ENCODE data around the gene TMC1.

Gene TMC1

GRCh38 chr9:72618811-72619210 is 97.4 kb downstream of the TMC1 start:
- no peak overlapping the region for H3K4me3 ChIP-seq (ENCODE audit: low read depth, low read length)
- H3K4me1 ChIP-seq (ENCODE audit: control insufficient read depth, insufficient read depth, low read length) = no peaks in the 10 kb centered on the region
- no peaks in the 10 kb centered on the region for H3K9me3 ChIP-seq (ENCODE audit: control insufficient read depth, insufficient read depth, low read depth, low read length)
- H3K36me3 ChIP-seq (ENCODE audit: control insufficient read depth in 2 of 2, insufficient read depth in 1 of 2, low read length in 2 of 2) = no peaks in the 10 kb centered on the region
- POLR2A ChIA-PET = no interaction called here
- H3K27ac ChIP-seq (ENCODE audit: extremely low read depth, low read depth, low read length) = no peak overlapping the region
- TF ChIP-seq ZNF2 (tag by site-specific recombination; IDR thresholded peaks at IDR 0.05) (no peak), ZNF274 (IDR thresholded peaks at IDR 0.05; ENCODE audit: low read length) (no peak), ZNF274 (tag by site-specific recombination; IDR thresholded peaks at IDR 0.05; ENCODE audit: borderline replicate concordance) (no peak), ZBTB11 (tag by site-specific recombination; conservative IDR thresholded peaks at IDR 0.05; ENCODE audit: low read depth) (no peak), PRDM10 (tag by site-specific recombination; IDR thresholded peaks at IDR 0.05) (no peak), ZNF521 (tag by site-specific recombination; IDR thresholded peaks at IDR 0.05) (no peak), ZNF548 (tag by site-specific recombination; IDR thresholded peaks at IDR 0.05) (no peak), ZSCAN23 (tag by site-specific recombination; IDR thresholded peaks at IDR 0.05) (no peak), GLI4 (tag by site-specific recombination; IDR thresholded peaks at IDR 0.05) (no peak), ZNF416 (tag by site-specific recombination; IDR thresholded peaks at IDR 0.05) (no peak)
- CTCF ChIA-PET = interaction anchor here (0.7 to 1.6 kb wide), 2 partner anchors 286 to 338 kb away, joined by 3 read pairs; no protein-coding TSS in a partner anchor

GRCh38 chr9:72622186-72622585 is 100.8 kb downstream of the TMC1 start:
- H3K4me3 ChIP-seq (ENCODE audit: low read depth, low read length) = no peak overlapping the region
- TF ChIP-seq MZF1 (tag by site-specific recombination; IDR thresholded peaks at IDR 0.05; ENCODE audit: borderline replicate concordance) (no peak), ZNF660 (tag by site-specific recombination; IDR thresholded peaks at IDR 0.05) (no peak), ZNF704 (tag by site-specific recombination; IDR thresholded peaks at IDR 0.05) (no peak), ZNF10 (tag by site-specific recombination; IDR thresholded peaks at IDR 0.05) (no peak), ZNF623 (tag by site-specific recombination; IDR thresholded peaks at IDR 0.05) (no peak), YY2 (tag by site-specific recombination; IDR thresholded peaks at IDR 0.05) (no peak), ZFHX2 (tag by site-specific recombination; conservative IDR thresholded peaks at IDR 0.05) (no peak), ZXDB (tag by site-specific recombination; IDR thresholded peaks at IDR 0.05) (no peak)
- POLR2A ChIA-PET = no interaction called here
- H3K9me3 ChIP-seq (ENCODE audit: control insufficient read depth, insufficient read depth, low read depth, low read length) = no peaks in the 10 kb centered on the region
- H3K27ac ChIP-seq (ENCODE audit: extremely low read depth, low read depth, low read length) = no peak overlapping the region
- CTCF ChIA-PET = interaction anchor here (1.3 kb wide), 1 partner anchor 200 kb away, joined by 6 read pairs; no protein-coding TSS in a partner anchor
- H3K36me3 ChIP-seq (ENCODE audit: control insufficient read depth in 2 of 2, insufficient read depth in 1 of 2, low read length in 2 of 2) = no peaks in the 10 kb centered on the region
- no peaks in the 10 kb centered on the region for H3K4me1 ChIP-seq (ENCODE audit: control insufficient read depth, insufficient read depth, low read length)
